ENCODE results near the gene CATSPERZ. TPM values are rescaled to one million over a fixed set of nuclear protein-coding genes. Genes with fewer than 3 reads are reported as not detected.

The CATSPERZ gene, protein sequence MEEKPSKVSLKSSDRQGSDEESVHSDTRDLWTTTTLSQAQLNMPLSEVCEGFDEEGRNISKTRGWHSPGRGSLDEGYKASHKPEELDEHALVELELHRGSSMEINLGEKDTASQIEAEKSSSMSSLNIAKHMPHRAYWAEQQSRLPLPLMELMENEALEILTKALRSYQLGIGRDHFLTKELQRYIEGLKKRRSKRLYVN
- not detected in 2 replicates for total RNA-seq

DNA sequence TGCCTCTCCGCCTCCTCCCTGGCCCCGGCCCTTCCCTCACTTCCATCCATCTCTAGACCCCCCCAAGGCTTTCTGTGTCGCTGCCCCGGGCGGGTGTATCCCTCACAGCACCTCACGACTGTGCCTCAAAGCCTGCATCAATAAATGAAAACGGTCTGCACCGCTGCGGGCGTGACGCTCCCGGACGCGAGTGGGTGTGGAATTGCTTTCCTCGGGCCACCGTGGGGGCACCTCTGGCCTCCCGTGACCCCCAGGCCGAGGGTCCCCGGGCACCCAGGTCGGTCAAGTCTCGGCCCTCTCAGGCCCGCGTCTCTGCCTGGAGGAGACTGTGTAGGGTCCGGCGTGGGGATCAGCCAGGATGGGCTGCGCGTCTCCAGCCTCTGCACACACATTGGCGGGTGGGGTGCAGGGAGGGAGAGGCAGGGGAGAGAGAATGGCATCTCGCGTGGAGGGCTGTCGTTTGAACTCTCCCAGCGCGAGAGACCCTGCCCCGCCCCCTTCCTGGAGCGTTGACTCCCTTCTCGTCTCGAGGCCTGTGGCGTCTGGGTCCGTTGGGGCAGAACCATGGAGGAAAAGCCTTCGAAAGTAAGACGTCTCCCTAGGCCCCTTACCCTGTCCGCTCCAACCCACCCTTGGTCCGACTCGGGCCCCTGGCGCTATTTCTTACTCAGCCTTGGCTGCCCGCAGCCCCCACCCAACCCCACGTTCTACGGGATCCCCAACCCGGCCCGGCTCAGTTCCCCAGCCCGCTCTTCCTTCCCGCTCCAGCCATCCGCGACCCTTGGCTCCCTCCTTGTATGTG, at the start of gene CATSPERZ:
CATSPERZ (plus strand) TSS at position 512 of the 802 bp plus-strand sequence; CDS start at position 565, 53 bp downstream.

DNA sequence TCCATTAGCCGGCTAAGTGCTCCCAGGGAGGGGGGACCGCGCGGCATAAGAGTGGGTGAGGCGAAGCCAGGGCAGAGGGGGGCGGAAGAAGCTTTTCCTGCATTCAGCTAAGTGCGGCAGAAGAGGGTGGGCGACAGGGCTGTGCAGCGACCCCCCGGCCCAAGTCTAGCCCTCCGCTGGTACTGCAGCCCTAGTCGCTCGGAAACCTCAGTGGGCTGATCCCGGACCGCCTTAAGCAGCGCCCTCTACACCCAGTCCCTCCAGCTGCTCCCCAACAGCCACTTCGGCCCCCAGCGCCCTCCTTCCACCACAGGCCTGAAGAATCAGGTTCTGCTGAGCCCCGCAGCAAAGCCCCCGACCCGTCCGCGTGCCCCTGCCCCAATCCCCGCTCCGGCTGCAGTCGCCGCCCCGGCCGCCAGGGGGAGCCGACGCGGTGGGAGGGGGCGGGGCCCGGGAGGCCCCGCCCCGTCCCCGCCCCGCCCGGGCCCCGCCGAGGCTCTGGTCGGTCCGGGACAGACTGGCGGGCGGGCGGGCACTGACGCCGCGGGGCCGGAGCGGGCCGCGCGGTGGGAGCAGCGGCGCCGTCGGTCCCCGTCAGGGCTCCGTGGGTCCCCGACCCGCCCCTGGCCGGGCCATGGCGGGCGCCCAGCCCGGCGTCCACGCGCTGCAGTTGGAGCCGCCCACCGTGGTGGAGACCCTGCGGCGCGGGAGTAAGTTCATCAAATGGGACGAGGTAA, 49.0 kb upstream of the CATSPERZ start, which contains the start of gene PLCB3:
PLCB3 (plus strand) TSS at position 515 of the 737 bp plus-strand sequence; CDS start at position 635, 120 bp downstream.

DNA sequence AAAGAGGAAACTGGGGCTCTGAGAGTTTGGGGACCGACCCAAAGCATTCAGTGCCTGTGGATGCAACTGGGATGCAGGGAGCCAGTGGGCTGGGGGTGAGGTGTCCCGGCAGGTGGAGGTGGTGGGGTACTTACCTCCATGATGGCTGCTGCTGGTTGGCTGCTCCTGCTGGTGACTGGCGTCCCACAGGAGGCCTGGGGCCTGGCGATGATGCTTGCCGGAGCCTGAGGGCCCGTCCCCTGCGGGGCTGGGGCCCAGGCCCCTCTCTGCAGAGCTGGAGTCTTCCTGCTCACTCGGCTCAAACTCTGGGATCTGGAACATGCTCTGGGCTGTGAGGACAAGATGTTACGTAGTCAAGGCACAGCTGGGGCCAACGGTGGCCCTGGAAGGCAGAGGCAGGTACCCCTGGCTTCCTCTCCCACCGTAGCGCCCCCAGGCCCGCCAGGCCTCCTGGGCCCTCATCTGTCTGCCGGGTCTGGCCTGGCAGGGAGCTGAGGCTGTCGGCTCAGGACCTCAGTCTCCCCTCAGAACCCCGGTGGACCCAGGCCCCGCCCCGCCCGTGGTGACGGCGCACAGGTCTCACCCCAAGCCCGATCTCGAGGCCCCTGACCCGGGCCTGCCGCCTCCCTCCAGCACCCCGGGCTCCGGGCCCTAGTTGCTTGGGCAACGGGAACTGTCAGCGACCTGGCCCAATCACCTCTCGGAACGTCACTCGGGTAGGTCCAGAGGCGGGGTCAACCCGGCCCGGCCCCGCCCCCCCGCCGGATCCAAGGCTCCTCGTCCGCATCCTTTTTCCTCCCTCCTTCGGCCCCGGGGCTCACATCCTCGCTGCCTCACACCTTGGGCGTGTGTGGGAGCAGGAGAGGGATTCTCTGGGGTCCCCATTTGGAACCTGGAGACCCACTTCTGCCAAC, 15.9 kb upstream of the CATSPERZ start, which contains the start of gene BAD:
BAD (minus strand) TSS at position 618 of the 914 bp plus-strand sequence; CDS start at position 321, 297 bp downstream.

DNA sequence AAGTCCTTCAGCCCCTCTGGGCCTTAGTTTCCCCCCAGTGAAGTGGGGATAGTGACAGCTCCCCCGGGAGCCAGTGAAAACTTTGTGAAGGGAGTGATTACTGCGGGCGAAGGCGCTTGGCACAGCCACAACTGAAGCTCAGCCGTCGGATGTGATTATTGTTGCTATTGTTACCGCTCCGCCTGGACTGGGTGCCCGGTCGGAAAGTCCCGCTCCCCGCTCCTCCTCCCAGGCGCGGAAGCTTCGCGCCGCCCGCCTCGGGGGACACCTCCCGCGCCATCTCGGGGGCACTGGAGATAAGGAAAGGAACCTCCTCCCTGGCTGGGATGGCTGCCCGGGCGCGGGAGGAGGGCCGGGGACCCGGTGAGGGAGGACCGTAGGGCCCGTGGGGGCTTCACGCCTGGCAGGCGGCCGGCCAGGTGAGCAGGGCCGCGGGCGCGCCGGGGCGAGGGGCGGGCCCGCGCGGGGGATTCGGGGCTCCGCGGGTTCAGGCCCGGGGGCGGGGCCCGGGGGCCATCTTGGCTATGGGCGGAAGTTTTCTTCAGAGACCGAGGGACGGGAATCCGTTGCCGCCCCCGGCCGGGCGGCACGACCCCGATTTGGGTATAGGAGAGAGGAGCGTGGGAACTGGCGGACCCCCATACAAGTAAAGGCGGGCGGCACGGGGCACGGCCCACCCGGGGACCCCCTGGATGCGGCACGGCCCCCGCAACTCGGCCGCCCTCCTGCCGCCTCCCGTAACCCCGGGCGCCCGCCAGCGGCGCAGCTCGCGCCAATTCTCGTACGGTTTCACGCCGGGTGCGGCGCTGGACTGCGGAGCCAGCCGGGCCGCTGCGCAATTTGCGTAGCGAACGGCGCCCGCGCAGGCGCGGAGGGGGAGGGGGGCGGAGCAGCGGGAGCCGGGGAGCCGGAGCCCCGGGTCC, 14.9 kb upstream of the CATSPERZ start, which contains the start of gene GPR137:
GPR137 (plus strand) TSS at position 887 of the 923 bp plus-strand sequence. CDS start 677 bp downstream, outside the sequence.

DNA sequence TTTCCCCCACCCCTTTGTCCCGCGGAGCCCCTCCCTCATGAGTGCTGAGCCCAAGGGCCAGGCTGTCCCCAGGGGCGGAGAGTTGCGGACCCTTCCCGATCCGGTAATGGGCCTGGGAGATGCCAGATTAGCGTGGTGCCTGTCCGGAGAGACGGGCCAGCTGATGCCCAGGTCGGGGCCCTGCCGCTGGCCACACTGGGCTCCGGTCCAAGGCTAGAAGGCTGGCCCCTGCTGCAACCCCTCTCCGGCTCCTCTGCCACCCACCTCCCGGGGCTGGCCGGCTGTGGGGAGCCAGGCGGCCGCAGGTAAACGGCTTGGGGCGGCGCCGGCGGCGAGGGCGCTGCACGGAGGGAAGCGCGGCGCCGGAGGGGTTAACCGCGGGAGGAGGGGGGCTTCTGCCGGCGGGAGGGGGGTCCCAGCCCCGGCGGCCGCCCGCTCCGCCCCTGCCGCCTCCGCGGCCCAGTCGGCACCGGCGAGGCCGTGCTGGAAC, 8.9 kb upstream of the CATSPERZ start, which contains the start of gene KCNK4:
KCNK4 (plus strand) TSS at position 41 of the 490 bp plus-strand sequence. CDS start 1,717 bp downstream, outside the sequence.

DNA sequence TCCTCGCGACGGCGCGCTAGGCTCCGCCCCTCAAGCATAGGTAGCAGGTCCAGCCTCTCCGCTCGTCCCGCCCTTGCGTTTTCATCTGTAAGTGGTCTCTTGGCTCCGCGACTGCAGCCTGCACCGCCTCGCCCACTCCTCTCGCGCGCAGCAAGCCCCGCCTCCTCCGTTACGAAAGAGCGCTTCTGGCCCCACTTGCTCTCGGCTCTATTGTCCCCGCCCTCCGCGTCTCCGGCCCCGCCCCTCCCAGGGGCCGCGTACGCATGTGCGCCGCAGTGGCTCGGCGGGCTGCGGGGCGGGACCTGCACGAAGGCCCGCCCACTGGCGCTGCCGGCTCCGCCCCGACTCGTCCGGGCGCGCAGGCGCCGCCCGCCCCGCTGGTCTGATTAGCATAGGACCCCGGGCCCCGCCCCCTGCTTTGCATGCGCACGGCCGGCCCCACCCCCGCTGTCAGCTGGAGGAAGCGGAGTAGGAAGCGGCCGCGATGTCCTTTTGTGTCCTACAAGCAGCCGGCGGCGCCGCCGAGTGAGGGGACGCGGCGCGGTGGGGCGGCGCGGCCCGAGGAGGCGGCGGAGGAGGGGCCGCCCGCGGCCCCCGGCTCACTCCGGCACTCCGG, 5.0 kb downstream of the CATSPERZ start, which contains the start of gene ESRRA:
ESRRA (plus strand) TSS at position 450 of the 616 bp plus-strand sequence. CDS start 1,656 bp downstream, outside the sequence.

DNA sequence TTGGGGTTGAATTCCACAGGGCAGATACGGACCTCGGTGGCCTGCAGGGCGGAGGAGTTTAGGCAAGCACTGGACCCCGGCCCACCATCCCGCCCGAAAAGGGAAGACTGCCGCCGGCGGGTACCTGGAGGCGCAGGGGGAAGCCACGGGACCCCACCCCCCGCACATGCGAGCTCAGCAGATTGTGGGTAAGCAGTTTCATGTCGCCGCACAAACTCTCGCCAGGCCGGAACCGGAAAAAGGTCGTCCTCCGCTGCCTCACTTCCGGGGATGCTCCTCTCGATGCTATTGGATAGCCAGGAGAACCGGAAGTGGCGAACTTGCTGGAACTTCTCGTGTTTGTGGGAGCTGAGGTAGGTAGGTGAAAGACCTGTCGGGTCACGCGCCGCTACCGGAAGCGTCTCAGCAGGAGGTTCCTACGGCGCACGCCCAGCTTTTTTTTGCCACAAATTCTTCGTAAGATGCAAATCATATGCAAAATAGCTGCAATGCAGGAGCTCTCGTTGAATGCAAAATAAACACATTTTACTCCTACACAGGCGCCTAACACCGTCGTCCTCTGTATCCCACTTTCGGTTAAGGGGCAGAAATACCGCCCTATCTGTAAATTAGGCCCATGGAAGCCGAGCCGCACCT, 17.3 kb downstream of the CATSPERZ start, which contains the start of gene TRMT112:
TRMT112 (minus strand) TSS at position 235 of the 636 bp plus-strand sequence; CDS start at position 202, 33 bp downstream.

DNA sequence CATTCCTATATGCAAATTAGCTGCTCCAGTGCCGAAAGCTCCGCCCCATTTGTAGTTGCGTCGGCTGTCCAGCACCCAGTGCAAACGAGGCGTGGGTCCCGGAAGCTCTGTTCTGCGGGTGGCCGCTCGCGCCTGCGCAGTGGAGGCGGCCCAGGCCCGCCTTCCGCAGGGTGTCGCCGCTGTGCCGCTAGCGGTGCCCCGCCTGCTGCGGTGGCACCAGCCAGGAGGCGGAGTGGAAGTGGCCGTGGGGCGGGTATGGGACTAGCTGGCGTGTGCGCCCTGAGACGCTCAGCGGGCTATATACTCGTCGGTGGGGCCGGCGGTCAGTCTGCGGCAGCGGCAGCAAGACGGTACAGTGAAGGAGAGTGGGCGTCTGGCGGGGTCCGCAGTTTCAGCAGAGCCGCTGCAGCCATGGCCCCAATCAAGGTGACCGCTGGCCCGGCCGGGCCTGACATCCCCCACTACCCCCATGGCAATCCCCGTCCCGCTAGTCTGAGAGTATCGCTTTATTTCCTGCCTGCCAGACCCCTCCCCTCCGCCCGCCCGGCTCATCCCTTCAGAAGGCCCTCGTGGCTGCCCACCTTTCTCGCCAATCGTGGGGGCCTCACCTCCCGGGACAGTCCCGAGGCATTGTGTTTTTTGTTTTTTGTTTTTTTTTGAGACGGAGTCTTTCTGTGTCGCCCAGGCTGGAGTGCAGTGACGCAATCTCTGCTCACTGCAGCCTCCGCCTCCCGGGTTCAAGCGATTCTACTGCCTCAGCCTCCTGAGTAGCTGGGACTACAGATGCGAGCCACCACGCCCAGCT, 18.0 kb downstream of the CATSPERZ start, which contains the start of gene PRDX5:
PRDX5 (plus strand) TSS at position 161 of the 805 bp plus-strand sequence; CDS start at position 256, 95 bp downstream.

DNA sequence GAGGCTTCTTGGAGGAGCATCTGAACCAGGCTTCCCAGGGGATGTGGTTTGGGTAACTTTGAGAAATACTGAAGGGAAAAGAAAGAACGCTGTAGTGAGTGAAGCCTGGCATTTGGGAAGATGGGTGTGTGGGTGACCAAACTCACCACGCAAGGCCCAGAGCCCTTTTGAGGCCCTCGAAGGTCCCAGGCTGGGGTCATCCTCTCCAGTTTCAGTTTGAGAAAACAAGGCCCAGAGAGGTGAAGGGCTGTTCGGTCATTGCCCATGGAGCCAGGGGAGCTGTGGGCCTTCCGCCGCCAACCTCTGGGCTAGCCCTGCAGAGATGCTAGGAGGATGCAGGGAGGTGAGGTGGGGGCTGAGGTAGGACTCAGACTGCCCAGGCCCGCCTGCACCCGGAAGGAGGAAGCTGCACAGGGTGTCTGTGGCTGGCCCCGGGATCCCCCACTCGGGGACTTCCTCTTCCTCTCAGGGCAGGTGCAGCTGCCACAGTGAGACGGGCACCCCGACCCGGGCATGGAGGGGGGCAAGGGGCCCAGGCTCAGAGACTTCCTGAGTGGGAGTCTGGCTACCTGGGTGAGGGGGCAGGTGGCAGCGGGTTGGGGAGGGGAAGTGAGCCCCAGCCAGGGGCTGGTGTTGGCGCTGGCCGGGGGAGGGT, 39.7 kb downstream of the CATSPERZ start, which contains the start of gene CCDC88B:
CCDC88B (plus strand) TSS at position 451 of the 655 bp plus-strand sequence; CDS start at position 514, 63 bp downstream.

Other genes with a start within 250 kb of the CATSPERZ start
- 18.4 and 41.7 TPM in 2 replicates for gene MACROD1, start 134.2 kb upstream of the CATSPERZ start, total RNA-seq
- gene STIP1, start 114.2 kb upstream of the CATSPERZ start, total RNA-seq: 138 and 185 TPM in 2 replicates
- 3.6 and 8.5 TPM in 2 replicates for gene FERMT3, start 93.6 kb upstream of the CATSPERZ start, total RNA-seq
- 64.4 and 82.9 TPM in 2 replicates for gene TRPT1, start 74.2 kb upstream of the CATSPERZ start, total RNA-seq
- gene NUDT22, start 74.1 kb upstream of the CATSPERZ start, total RNA-seq: 39.0 and 63.1 TPM in 2 replicates
- 18.0 and 40.4 TPM in 2 replicates for gene DNAJC4, start 69.8 kb upstream of the CATSPERZ start, total RNA-seq
- 48.2 and 62.8 TPM in 2 replicates for gene VEGFB, start 65.8 kb upstream of the CATSPERZ start, total RNA-seq
- gene FKBP2, start 59.3 kb upstream of the CATSPERZ start, total RNA-seq: 33.4 and 79.1 TPM in 2 replicates
- gene PPP1R14B, start 53.4 kb upstream of the CATSPERZ start, total RNA-seq: 78.9 and 300 TPM in 2 replicates
- 22.6 and 29.1 TPM in 2 replicates for gene PLCB3, start 48.8 kb upstream of the CATSPERZ start, total RNA-seq
- gene BAD, start 15.7 kb upstream of the CATSPERZ start, total RNA-seq: 106 and 169 TPM in 2 replicates
- gene GPR137, start 14.5 kb upstream of the CATSPERZ start, total RNA-seq: 20.8 and 33.3 TPM in 2 replicates
- gene KCNK4, start 9.1 kb upstream of the CATSPERZ start, total RNA-seq: not detected in 2 replicates
- gene ESRRA, start 5.2 kb downstream of the CATSPERZ start, total RNA-seq: 35.4 and 38.3 TPM in 2 replicates
- gene TRMT112, start 17.2 kb downstream of the CATSPERZ start, total RNA-seq: 318 and 364 TPM in 2 replicates
- gene PRDX5, start 17.8 kb downstream of the CATSPERZ start, total RNA-seq: 293 and 486 TPM in 2 replicates
- 1.0 and 1.8 TPM in 2 replicates for gene CCDC88B, start 39.8 kb downstream of the CATSPERZ start, total RNA-seq
- gene RPS6KA4, start 58.8 kb downstream of the CATSPERZ start, total RNA-seq: 23.2 and 38.4 TPM in 2 replicates

Measured in epithelial cell of alveolus of lung (primary cell).